Measurements from ENCODE around the gene TBX2.
"Not testable (repeated sequence)": the region's sequence is repeated elsewhere in the genome, so short reads cannot be mapped to it uniquely, and the experiment has no call there.

The TBX2 gene

GRCh38 chr17:61449140-61449539 is 49.5 kb downstream of the TBX2 start:
- not testable (repeated sequence) for FAIRE-seq; DNase-seq (ENCODE audit: extremely low spot score, insufficient read length, low read depth)

DNA sequence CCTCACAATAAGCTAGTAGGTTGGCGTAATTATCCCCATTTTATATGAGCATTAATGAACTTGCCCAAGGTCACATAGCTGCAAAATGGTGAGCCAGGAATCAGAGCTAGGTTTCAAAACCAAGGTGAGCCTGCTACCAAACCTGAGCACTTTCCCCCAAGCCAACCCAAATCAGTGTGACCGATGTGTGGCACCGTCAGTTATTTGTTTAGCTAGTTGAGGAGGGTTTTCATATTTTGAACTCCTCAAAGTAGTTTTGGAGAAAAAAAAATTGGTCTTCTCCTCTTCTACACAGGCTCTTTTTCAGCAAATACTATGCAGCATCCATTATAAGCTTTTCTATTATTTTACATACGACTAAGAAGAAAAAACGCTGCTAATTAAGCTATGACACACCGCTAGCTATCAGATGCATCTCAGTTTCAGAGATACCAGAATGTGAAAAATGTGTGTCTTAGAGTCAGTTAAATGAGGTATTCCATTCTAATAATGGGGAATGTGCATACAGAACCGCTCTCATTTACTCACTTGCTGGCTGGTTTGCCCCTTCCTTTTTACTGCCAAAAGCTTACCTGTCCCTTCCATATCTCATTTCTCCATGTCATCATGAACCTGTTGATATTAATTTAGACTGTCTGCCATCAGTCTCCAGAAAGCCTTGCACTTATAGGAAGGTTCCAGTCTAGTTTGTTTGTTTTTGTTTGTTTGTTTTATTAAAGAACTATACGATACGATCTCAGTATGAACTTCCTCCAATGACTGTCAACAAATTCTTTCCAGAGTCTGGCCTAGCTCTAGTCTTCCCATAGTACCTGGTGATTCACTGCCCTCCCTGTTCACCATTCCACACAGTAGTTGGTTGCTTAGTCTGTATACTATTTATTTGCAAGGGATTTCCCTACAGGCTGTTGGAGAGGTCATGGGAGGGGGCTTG is 50.3 kb downstream of the TBX2 start:
- FAIRE-seq = no peak
- no peak for DNase-seq (ENCODE audit: extremely low spot score, insufficient read length, low read depth)

- no peak for DNase-seq (ENCODE audit: extremely low spot score, insufficient read length, low read depth)
- no peak for FAIRE-seq
These were observed 51.2 kb downstream of the TBX2 start for GRCh38 chr17:61450641-61451537.

DNA sequence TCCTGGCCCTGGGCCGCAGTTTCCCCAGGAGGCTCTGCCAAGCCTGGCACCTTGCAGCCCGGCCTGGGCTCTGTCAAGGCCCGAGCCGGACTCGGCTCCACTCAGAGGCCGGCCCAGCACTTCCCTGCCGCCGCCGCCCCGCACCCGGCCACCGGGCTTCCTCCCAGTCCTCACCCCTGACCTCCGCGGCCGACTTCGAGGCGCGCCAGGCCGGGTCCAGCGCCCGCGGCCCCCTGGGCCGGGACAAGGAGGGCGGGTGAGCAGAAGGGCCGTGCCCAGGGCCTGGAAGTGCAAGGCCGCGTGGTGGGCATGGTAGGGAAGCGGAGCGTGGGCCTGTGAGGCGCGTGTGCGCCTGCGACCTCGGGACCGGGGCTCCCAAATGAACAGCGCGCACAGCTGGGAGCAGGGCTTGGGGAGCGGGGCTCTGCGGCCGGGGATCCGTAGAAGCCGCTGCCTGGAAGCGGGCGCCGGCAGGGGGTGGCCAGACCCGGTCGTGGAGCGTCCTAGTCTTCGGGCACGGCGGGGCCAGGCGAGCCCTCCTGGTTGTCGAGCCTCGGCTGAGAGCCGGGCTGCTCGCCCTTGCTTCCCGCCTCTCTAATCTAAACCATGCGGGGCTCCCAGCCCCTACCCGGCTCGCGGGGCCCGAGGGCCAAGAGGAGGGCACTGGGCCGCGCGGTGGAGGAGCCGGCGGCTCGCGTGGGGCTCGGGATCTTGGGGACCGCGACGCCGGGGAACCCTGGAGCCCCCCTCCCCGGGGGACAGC is 52.1 kb downstream of the TBX2 start:
- DNase-seq (ENCODE audit: extremely low spot score, insufficient read length, low read depth) (no peak), FAIRE-seq (no peak)

DNA sequence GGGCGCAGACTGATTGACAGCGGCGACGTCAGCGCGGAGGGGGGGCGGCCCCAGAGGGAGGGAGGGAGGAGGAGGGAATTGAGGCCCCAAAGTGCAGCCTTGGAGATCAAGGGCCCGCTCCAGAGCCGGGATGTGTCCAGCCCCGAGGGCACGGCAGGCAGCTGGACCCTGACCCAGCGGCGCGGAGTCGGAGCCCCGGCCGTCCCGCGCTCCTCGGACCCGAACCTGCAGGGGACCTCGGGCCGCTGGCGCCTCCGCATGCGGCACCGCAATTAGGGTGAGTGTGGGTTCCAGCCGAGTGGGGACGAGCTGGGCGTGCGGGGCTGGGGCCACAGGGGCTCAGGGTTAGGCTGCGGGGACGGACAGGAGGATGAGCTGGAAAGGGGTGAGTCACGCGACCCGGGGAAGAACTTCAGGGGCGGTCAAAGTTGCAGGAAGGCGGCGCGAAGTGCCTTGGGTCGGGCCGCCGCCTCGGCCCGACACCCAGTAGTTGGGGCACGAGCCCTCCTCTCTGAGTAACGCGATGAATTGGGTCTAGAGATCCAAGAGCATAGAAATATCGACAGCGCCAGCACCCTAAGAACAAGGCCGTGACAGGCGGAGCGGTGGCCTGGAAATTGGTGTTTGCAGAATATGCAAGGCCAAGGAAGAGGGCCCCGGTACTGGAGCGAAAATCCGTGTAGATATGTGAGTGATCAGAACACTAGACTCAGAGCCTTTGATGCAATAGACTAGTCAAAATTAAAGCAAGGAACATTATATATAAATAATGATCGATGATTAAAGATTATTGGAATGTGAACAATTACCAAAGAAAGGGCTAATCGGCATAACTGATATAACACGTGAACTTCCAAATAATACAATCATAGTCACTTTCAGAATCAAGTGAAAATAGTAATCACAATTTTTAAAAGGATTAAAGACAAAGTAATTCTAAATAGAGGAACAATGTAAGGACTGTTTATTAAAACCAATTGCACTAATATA is 53.0 kb downstream of the TBX2 start, which contains the start of gene TBX4:
Gene TBX4, plus strand, starts transcription at position 122 of the 990 bp plus-strand sequence. CDS start 4,069 bp downstream, outside the sequence.
- FAIRE-seq = no peak
- no peak for DNase-seq (ENCODE audit: extremely low spot score, insufficient read length, low read depth)

GRCh38 chr17:61453566-61454380 is 54.1 kb downstream of the TBX2 start:
- DNase-seq (ENCODE audit: extremely low spot score, insufficient read length, low read depth) = no peak
- no peak for FAIRE-seq

DNA sequence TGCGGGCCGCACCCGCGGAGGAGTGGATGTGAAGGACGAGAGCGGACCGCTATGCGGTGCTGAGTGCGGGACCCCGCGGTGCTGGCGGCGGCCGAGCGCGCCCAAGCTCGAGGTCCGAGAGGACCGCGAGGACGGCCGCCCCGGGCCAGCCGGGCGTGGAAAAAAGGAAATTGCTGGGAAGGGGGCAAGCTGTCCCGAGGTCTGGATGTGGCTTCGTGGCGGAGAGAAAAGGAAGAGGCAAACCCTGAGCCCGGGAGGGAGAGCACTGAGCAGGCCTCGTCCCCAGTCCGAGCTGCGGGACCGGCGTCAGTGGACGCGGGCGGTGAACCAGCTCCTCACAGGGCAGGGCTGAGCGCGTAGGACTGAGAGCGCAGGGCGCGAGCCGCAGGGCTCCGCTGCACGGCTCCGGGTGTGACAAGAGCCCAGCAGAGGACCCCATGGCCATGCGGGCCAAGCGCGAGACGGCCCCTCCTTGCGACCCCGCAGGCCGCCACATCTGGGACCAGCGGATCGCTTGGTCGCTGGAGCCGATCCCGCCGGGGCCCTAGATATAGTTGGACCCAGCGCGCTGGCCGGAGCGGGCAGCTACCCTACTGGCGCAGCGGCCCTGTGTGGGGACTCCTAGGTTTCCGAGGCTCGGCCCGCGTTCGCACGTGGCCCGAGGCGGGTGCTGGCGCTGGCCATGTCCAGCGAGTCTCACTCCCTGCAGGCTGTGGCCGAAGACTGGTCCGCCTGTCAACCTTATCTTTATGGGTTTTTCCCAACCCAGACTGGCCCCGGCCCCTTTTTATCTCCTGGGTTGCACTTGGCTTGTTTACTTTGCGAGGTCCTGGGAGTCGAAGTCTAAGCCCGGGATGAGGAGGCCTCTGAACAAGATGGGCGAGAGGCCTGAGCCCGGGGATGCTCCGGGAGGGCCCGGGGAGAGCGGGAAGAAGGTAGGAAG is 55.0 kb downstream of the TBX2 start:
- FAIRE-seq = no peak
- no peak for DNase-seq (ENCODE audit: extremely low spot score, insufficient read length, low read depth)

DNA sequence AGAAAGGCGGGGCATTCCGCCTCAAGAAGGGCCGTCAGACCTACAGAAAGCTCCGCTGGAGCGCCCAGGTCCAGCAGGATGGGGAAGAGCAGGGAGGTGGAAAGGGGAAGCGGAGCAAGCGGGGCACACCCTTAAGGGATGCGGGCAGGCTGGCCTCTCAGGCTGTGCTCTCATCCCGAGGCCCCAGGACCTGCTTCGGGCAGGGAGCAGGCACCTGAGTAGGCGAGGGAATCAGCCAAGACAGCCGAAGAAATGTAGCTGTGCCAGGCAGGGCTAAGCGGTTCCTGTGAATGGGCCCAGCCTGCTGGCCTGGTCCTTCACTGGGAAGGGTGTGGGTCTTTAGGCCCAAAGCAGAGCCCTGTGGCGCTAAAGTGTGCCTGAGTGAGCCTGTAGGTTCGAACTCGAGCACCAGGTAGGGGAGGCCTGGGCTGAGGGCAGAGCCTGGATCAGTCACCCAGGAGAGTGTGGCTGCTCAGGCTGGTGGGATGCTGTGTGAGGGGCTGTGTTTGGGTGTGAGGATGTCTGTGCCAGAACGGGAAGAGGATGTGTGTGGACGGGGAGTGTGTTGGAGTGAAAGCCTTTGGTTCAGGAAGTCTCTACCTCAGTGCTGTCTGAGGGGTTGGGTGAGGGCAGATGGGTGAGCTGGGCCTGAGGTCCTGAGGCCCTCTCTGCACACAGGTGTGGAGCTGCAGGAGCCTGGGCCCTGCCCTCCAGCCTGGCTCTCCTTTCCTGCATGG is 55.8 kb downstream of the TBX2 start:
- DNase-seq (ENCODE audit: extremely low spot score, insufficient read length, low read depth) (no peak), FAIRE-seq (no peak)

DNA sequence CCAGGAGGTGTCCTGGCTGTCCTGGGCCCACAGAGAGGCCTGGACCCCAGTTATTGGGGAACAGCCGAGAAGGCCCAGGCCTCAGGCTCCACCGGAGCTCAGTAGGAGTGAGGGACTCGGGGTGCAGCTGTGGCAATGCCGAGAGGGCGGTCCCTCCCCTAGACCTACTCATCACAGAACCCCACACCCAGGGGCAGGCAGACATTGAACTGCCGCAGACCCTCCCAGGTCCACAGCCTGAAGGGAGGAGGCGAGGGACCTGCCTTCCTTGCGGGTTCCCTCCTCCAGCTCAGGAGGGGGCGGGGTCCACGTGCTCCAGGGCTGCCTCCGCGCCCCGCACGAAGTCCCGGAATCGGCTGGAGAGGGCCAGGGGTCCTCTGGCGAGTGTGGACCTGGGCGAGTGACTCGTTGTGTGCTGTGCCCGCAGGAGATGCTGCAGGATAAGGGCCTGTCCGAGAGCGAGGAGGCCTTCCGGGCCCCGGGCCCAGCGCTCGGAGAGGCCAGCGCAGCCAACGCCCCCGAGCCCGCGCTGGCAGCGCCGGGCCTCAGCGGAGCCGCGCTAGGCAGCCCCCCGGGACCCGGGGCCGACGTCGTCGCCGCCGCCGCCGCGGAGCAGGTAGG is 56.5 kb downstream of the TBX2 start:
- DNase-seq (ENCODE audit: extremely low spot score, insufficient read length, low read depth) (no peak), FAIRE-seq (no peak)

- no peak for FAIRE-seq
- DNase-seq (ENCODE audit: extremely low spot score, insufficient read length, low read depth) = no peak
These were observed 57.1 kb downstream of the TBX2 start for GRCh38 chr17:61456688-61457225.

DNA sequence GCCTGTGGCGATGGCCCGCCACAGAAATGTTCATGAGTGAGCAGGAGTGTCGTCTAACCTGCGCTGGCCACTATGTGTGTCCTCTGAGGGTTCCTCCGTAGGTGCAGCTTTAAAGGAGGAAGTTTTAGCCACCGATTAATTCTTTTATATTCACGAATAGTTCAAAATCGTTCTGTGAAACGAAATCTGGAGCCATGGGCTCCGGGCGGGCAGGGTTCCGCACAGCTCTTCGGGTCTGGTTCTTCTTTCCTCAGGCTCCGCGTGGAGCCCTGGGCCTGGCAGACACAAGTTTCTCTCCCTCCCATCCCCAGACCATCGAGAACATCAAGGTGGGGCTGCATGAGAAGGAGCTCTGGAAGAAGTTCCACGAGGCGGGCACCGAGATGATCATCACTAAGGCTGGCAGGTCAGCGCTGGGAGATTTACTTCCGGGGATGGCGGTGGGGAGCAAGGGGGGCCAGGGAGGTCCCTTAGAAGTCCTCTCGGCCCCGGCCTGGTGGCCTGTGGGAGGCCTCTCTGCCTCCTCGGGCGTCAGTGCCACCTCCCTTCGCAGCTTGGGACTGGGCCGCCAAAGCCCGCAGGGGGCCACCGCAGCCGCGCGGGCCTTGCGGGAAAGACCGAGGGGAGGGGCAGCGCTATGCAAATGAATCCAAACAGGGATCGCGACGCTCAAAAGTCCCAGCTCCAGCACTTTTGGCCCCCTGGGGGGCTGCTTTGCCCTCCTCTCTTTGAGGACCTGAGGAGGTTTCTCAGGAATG is 57.8 kb downstream of the TBX2 start:
- no peak for FAIRE-seq
- DNase-seq (ENCODE audit: extremely low spot score, insufficient read length, low read depth) = no peak

DNA sequence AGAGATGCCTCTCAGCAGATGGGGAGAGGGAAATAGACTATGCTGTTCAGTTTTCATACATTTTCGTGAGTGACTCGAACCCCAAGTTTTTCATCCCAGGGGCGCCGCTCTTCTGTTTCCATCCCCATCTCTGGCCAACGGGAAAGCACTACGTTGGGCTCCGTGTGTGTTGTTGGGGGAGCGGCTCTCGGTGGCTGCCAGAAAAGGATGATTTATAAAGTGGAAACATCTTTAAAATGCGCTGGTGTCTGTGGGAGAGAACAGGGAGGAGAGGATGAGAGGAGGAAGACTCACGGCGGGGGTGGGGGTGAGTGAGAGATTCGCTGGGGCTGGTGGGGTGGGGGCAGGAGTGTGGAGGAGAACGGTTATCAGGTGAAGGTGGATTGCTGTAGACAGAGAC is 58.4 kb downstream of the TBX2 start:
- FAIRE-seq (no peak), DNase-seq (ENCODE audit: extremely low spot score, insufficient read length, low read depth) (no peak)

DNA sequence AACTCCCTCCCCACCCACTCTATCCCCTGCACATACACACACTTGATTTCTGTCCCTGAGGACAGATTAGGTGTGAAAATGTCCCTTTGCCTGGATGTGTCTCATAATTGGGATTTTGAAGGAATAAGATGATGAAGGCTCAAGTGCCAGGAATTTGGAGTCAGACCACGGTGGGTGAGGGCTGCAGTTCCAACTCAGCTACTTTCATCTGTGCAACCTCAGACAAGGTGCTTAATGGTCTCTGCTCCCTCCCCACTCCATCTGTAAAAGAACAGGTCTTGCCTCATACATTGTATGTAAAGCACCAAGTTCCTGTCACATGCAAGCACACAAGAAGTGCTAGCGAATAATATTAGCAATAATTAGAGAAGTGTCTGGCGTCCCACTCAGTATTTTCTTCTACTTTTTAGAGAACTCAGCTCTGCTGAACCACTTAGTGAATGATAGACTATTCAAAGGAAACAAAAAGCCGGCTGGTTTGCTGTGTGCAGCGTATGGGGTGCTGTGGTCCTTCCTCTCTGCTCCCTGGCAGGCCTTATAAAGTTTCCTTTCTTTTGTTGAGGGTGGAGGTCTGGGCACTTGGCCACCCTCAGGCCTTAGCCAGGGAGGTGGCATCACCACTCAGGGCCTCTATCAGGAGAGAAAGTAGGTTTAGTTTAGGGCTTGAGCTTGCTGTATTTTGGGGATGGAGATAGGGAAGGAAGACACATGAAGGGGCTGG is 58.9 kb downstream of the TBX2 start:
- FAIRE-seq = no peak
- no peak for DNase-seq (ENCODE audit: extremely low spot score, insufficient read length, low read depth)
